PC-9 (cell line): ENCODE measurements around the gene KLHDC4.

Experiments used
- EZH2 ChIP-seq: fragments of 200-600 bp; sonication (generic); IDR thresholded peaks from 2 replicates; pipeline ENCODE4 v1.8.0; 2017; ENCODE audit warnings: antibody characterized with exemption, low read depth
- TF ChIP-seq, protein P1 (sequence below): fragments of 200-600 bp; sonication (generic); conservative IDR thresholded peaks from 2 replicates; pipeline ENCODE4 v1.6.1; 2017; ENCODE audit warnings: mixed run types, antibody characterized with exemption, mild to moderate bottlenecking, moderate library complexity

DNA sequence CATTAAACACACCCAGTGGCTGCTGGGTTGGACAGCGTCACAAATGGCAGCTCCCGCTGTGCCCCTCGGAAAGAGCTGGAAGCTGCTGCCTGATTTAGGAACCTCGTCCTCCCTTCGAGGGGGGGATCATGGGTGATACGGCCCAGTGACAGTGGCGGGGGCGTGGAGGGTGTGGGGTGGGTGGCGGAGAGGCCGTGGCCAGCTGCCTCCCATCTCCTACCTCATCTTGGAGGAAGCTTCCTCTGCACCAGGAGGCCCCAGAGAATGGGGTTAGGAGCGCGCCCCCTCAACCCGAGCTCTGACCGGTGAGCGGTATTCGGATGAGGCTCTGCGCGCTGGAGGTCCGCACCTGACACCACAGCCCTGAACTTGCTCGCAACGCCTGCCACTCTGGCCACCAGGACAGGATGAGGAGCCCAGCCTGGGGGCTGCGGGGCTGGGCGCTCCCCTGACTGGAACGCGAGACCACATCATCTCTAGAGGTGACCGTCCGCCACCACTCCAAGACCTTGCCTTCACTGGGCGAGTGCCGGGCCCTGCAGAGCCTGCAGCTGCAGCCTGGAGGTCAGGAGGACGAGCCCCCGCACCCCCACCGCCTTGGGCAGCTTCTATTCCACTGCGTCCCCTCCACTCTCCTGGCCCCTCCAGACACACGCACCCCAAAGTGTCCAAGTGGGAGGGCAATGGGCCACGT is 80.9 kb downstream of the KLHDC4 start:
- TF ChIP-seq, protein P1, sequence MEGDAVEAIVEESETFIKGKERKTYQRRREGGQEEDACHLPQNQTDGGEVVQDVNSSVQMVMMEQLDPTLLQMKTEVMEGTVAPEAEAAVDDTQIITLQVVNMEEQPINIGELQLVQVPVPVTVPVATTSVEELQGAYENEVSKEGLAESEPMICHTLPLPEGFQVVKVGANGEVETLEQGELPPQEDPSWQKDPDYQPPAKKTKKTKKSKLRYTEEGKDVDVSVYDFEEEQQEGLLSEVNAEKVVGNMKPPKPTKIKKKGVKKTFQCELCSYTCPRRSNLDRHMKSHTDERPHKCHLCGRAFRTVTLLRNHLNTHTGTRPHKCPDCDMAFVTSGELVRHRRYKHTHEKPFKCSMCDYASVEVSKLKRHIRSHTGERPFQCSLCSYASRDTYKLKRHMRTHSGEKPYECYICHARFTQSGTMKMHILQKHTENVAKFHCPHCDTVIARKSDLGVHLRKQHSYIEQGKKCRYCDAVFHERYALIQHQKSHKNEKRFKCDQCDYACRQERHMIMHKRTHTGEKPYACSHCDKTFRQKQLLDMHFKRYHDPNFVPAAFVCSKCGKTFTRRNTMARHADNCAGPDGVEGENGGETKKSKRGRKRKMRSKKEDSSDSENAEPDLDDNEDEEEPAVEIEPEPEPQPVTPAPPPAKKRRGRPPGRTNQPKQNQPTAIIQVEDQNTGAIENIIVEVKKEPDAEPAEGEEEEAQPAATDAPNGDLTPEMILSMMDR, result no peak
- TF ChIP-seq EZH2, result no peak
